Neural cell (in vitro differentiated cells): Measurements from ENCODE around the gene MED13L. TPM values are rescaled to one million over a fixed set of nuclear protein-coding genes. Genes with fewer than 3 reads are reported as not detected.

ENCODE experiments used
- H2AFZ ChIP-seq: fragments of 200-600, 300-800 bp; sonication (generic), shearing (Covaris generic); 2 replicates; pipeline ENCODE4 v1.6.0; 2014; ENCODE audit warnings: low read depth, mild to moderate bottlenecking, antibody characterized with exemption, low read length, moderate library complexity
- H3F3A ChIP-seq: fragments of 200-600 bp; shearing (Covaris generic); 2 replicates; pipeline ENCODE4 v1.6.1; 2016; ENCODE audit warnings: mild to moderate bottlenecking, moderate library complexity, mixed read lengths, antibody characterized with exemption, low read length; ENCODE audit not compliant: insufficient read depth, poor library complexity, severe bottlenecking
- H3K27ac ChIP-seq: fragments of 200-600, 300-800 bp; sonication (generic), shearing (Covaris generic); 2 replicates; pipeline ENCODE4 v1.5.1; 2014; ENCODE audit warnings: mild to moderate bottlenecking, low read length, moderate library complexity
- H3K27me3 ChIP-seq: fragments of 300-800, 200-600 bp; sonication (generic), shearing (Covaris generic); 2 replicates; pipeline ENCODE4 v1.6.0; 2014; ENCODE audit warnings: mild to moderate bottlenecking, low read depth, low read length, moderate library complexity; ENCODE audit not compliant: insufficient read depth
- H3K36me3 ChIP-seq: fragments of 300-800, 200-600 bp; sonication (generic), shearing (Covaris generic); 2 replicates; pipeline ENCODE4 v1.5.1; 2014; ENCODE audit warnings: mild to moderate bottlenecking, antibody characterized with exemption, low read length, moderate library complexity; ENCODE audit not compliant: insufficient read depth
- H3K4me2 ChIP-seq: fragments of 300-800, 200-600 bp; sonication (generic), shearing (Covaris generic); 2 replicates; pipeline ENCODE4 v1.6.0; 2014; ENCODE audit warnings: mild to moderate bottlenecking, low read length
- H3K4me3 ChIP-seq: fragments of 300-800, 200-600 bp; sonication (generic), shearing (Covaris generic); 2 replicates; pipeline ENCODE4 v1.5.1; 2014; ENCODE audit warnings: mild to moderate bottlenecking, low read length, moderate library complexity
- H3K79me2 ChIP-seq: fragments of 200-600 bp; shearing (Covaris generic); replicated peaks from 2 replicates; pipeline ENCODE4 v1.6.0; 2014; ENCODE audit warnings: mild to moderate bottlenecking, low read length, moderate library complexity; ENCODE audit not compliant: insufficient read depth
- H3K9ac ChIP-seq: fragments of 300-800, 200-600 bp; sonication (generic), shearing (Covaris generic); 2 replicates; pipeline ENCODE4 v1.6.1; 2016; ENCODE audit warnings: mild to moderate bottlenecking, low read length, mixed read lengths
- H3K9me2 ChIP-seq: fragments of 200-600 bp; shearing (Covaris generic); 2 replicates; pipeline ENCODE4 v1.6.1; 2016; ENCODE audit warnings: mild to moderate bottlenecking, low read length, mixed read lengths; ENCODE audit not compliant: insufficient read depth
- H3K9me3 ChIP-seq: fragments of 200-600, 300-800 bp; sonication (generic), shearing (Covaris generic); 2 replicates; pipeline ENCODE4 v1.6.1; 2016; ENCODE audit warnings: mild to moderate bottlenecking, mixed run types, low read length, moderate library complexity, mixed read lengths
- H4K20me1 ChIP-seq: fragments of 200-600 bp; shearing (Covaris generic); 2 replicates; pipeline ENCODE4 v1.6.1; 2016; ENCODE audit warnings: mild to moderate bottlenecking, mixed run types; ENCODE audit not compliant: insufficient read depth
- CTCF ChIP-seq: fragments of 450-650 bp; IDR thresholded peaks from 2 replicates; pipeline ENCODE4 v1.5.1; 2014; ENCODE audit warnings: antibody characterized with exemption, mild to moderate bottlenecking, moderate library complexity; ENCODE audit not compliant: poor library complexity, severe bottlenecking
- EP300 ChIP-seq: fragments of 450-650 bp; conservative IDR thresholded peaks from 2 replicates; pipeline ENCODE4 v1.6.1; 2014; ENCODE audit warnings: antibody characterized with exemption, mild to moderate bottlenecking, moderate library complexity; ENCODE audit not compliant: poor library complexity, severe bottlenecking
- EZH2 ChIP-seq: fragments of 200-600, 300-800 bp; shearing (Covaris generic), sonication (generic); IDR thresholded peaks from 2 replicates; pipeline ENCODE4 v1.6.1; 2014; ENCODE audit warnings: antibody characterized with exemption, low read length, borderline replicate concordance, mild to moderate bottlenecking; ENCODE audit not compliant: insufficient read depth, poor library complexity, severe bottlenecking
- MXI1 ChIP-seq: fragments of 450-650 bp; conservative IDR thresholded peaks from 2 replicates; pipeline ENCODE4 v1.6.1; 2014; ENCODE audit warnings: antibody characterized with exemption, mild to moderate bottlenecking; ENCODE audit not compliant: poor library complexity, severe bottlenecking
- POLR2AphosphoS5 ChIP-seq: IDR thresholded peaks from 2 replicates; pipeline ENCODE4 v1.6.1; 2012
- RAD21 ChIP-seq: fragments of 450-650 bp; conservative IDR thresholded peaks from 2 replicates; pipeline ENCODE4 v1.6.1; 2014; ENCODE audit warnings: antibody characterized with exemption, mild to moderate bottlenecking, moderate library complexity
- REST ChIP-seq: IDR thresholded peaks from 2 replicates; pipeline ENCODE4 v1.6.1; 2012; ENCODE audit warnings: borderline replicate concordance
- SMC3 ChIP-seq: fragments of 450-650 bp; conservative IDR thresholded peaks from 2 replicates; pipeline ENCODE4 v1.6.1; 2014; ENCODE audit warnings: antibody characterized with exemption, mild to moderate bottlenecking, moderate library complexity; ENCODE audit not compliant: poor library complexity
- TAF1 ChIP-seq: IDR thresholded peaks from 2 replicates; pipeline ENCODE4 v1.6.1; 2012; ENCODE audit warnings: low read depth
- polyA plus RNA-seq: library from polyadenylated mRNA; depleted of rRNA; stranded (reverse); fragments of >200 nt; gene quantifications from 2 replicates; pipeline ENCODE4 v1.2.3, GENCODE V29; 2014

Gene MED13L
- polyA plus RNA-seq, 1 donor from 2014 or later = 38.9 TPM

DNA sequence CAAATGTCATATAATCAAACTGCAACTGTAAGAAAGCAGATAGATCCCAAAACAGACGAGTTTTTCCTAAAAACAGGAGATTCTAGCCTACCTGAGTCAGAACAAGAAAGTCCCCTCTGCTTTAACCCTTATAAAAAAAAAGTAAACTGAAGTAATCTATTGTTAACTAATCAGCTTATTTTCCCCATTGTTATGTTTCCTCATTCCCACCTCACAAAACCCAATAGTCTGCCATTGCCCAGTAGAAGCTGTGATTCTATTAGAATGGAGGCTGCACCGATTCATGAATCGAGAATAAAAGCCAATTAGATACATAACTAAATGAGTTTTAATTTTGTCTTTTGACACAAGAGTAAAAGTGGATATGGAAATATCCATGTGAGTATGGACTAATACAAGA lies 115.4 kb downstream of the MED13L start:
- Histone ChIP-seq H3K27me3 (no peaks in the 10 kb centered on the region), H3F3A (peaks cover 4% of the 10 kb centered on the region), H3K9me3 (no peaks in the 10 kb centered on the region), H3K36me3 (no peaks in the 10 kb centered on the region), H2AFZ (no peak overlapping the region), H3K9ac (no peak overlapping the region), H3K4me2 (no peak overlapping the region), H4K20me1 (no peaks in the 10 kb centered on the region), H3K4me3 (no peak overlapping the region), H3K79me2 (peaks cover 32% of the 10 kb centered on the region), H3K27ac (no peak overlapping the region), H3K9me2 (no peaks in the 10 kb centered on the region)
- TF ChIP-seq REST (no peak), TAF1 (no peak), SMC3 (no peak), CTCF (no peak), RAD21 (no peak), MXI1 (no peak), POLR2AphosphoS5 (no peak), EZH2 (no peak), EP300 (no peak)

DNA sequence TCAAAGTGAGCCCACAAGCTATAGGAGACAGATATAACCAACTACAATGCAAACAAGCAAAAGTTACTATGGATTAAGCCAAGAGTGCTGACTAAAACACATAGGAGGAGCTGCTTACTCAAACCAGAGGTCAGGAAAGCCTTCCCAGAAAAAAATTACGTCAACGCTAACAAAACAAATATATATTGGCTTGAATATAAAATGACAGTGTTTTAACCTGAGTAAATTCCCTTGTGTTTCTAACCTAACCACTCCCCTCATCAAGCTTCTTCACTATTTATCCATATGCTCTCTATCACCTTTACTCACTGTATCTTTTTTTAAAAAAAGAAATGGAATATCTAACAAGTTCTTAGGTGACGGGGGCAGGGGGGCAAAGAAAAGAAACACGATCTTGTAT lies 115.9 kb downstream of the MED13L start:
- no peak overlapping the region for H3K27ac ChIP-seq
- no peaks in the 10 kb centered on the region for H3K9me2 ChIP-seq
- TF ChIP-seq RAD21 (no peak), CTCF (no peak), MXI1 (no peak), EZH2 (no peak), EP300 (no peak), REST (no peak), POLR2AphosphoS5 (no peak), TAF1 (no peak), SMC3 (no peak)
- H2AFZ ChIP-seq = no peak overlapping the region
- H3K4me3 ChIP-seq = no peak overlapping the region
- no peaks in the 10 kb centered on the region for H3K9me3 ChIP-seq
- no peaks in the 10 kb centered on the region for H3K27me3 ChIP-seq
- no peaks in the 10 kb centered on the region for H3K36me3 ChIP-seq
- peaks cover 4% of the 10 kb centered on the region for H3F3A ChIP-seq
- peaks cover 36% of the 10 kb centered on the region for H3K79me2 ChIP-seq
- H4K20me1 ChIP-seq = no peaks in the 10 kb centered on the region
- no peak overlapping the region for H3K9ac ChIP-seq
- no peak overlapping the region for H3K4me2 ChIP-seq
